K562 (cell line): ENCODE measurements around the gene CORO6. TPM values are rescaled to one million over a fixed set of nuclear protein-coding genes. Genes with fewer than 3 reads are reported as not detected.

ENCODE experiments used
- AFF1 ChIP-seq, 2 experiments: fragments of 450-650 bp; IDR thresholded peaks; 2 replicates each; pipeline ENCODE4 v1.6.1; 2018; ENCODE audit warnings: mild to moderate bottlenecking in 2 of 2, low read depth in 1 of 2; ENCODE audit not compliant: partially characterized antibody in 2 of 2
- CC2D1A ChIP-seq: fragments of 450-650 bp; IDR thresholded peaks from 2 replicates; pipeline ENCODE4 v1.6.1; 2017; ENCODE audit warnings: mild to moderate bottlenecking
- DMBX1 ChIP-seq: fragments of 250-450 bp; sonication (Bioruptor Pico); IDR thresholded peaks from 2 replicates; pipeline ENCODE4 v1.8.0; 2022; ENCODE audit warnings: inconsistent platforms, mild to moderate bottlenecking, moderate library complexity, borderline replicate concordance
- EGR1 ChIP-seq: fragments of 450-650 bp; conservative IDR thresholded peaks from 2 replicates; pipeline ENCODE4 v1.6.1; 2017; ENCODE audit warnings: mild to moderate bottlenecking
- MNT ChIP-seq, 2 experiments: fragments of 450-650 bp; conservative IDR thresholded peaks; 2 replicates each; pipeline ENCODE4 v1.6.1; 2017; ENCODE audit warnings: mild to moderate bottlenecking in 2 of 2, moderate library complexity in 2 of 2
- PBX2 ChIP-seq, 2 experiments: IDR thresholded peaks in 1 of 2; conservative IDR thresholded peaks in 1 of 2; 2 replicates each; pipeline ENCODE4 v1.6.1; 2016; ENCODE audit warnings: low read depth in 2 of 2, mild to moderate bottlenecking in 1 of 2, missing compliant biosample characterization in 1 of 2, missing genetic modification characterization in 1 of 2, moderate library complexity in 1 of 2
- RBM34 ChIP-seq: fragments of 200-400 bp; formaldehyde crosslinking; IDR thresholded peaks from 2 replicates; pipeline ENCODE4 v1.6.1; 2018; ENCODE audit warnings: low read length, borderline replicate concordance; ENCODE audit not compliant: insufficient read depth
- SMAD2 ChIP-seq: fragments of 150-350 bp; IDR thresholded peaks from 2 replicates; pipeline ENCODE4 v1.6.1; 2014; ENCODE audit warnings: low read depth, mild to moderate bottlenecking, low read length
- ZBTB5 ChIP-seq: fragments of 450-650 bp; IDR thresholded peaks from 2 replicates; pipeline ENCODE4 v1.6.1; 2017; ENCODE audit warnings: antibody characterized with exemption
- ZHX1 ChIP-seq: fragments of 150-350 bp; conservative IDR thresholded peaks from 2 replicates; pipeline ENCODE4 v1.6.1; 2014; ENCODE audit warnings: low read length
- ZNF311 ChIP-seq: fragments of 250-450 bp; sonication (Bioruptor Pico); IDR thresholded peaks from 2 replicates; pipeline ENCODE4 v1.4.0; 2020; ENCODE audit warnings: mild to moderate bottlenecking, moderate library complexity
- polyA plus RNA-seq, 8 experiments: library from polyadenylated mRNA; depleted of rRNA in 4 of 8; stranded (reverse) in 5 of 8; unstranded in 3 of 8; fragments of >200 nt; fragmentation: Nextera tagmentation in 2 of 8; fragmentation: Illumina TruSeq in 1 of 8; extraction: Ambion mirVana in 2 of 8; extraction: Trizol in 1 of 8; gene quantifications; 2 replicates each; pipeline versions ENCODE4 v1.2.1 to v1.2.3, GENCODE V29; 2011 to 2014; ENCODE audit warnings: inconsistent platforms in 1 of 8, missing spikeins in 1 of 8
- total RNA-seq, 7 experiments: library from RNA; depleted of rRNA in 6 of 7; stranded (reverse); fragments of >200 nt in 6 of 7; fragmentation: Illumina TruSeq in 2 of 7; extraction: Trizol in 2 of 7; gene quantifications; 2 replicates each; pipeline versions ENCODE4 v1.2.1 to v1.2.3, GENCODE V29; 2011 to 2021; ENCODE audit warnings: low replicate concordance in 1 of 7

Gene CORO6
- total and polyA plus RNA-seq, 9 of the 15 experiments (the other 6 are each of a cell fraction or from before 2014, with no cell fraction given): 0.04 to 11.9 (median 2.4) TPM

- TF ChIP-seq PBX2 (CRISPR knock-in tag; IDR thresholded peaks at IDR 0.05; ENCODE audit: low read depth): no peak
- no peak for TF ChIP-seq PBX2 (tag; conservative IDR thresholded peaks at IDR 0.05; ENCODE audit: low read depth)
- TF ChIP-seq EGR1: 0 out of 2 replicates have a peak, but pooled peaks have one; percentile 30
- no peak for TF ChIP-seq DMBX1 (CRISPR knock-in tag)
- TF ChIP-seq ZNF311 (CRISPR knock-in tag): no peak
- no peak for TF ChIP-seq AFF1 (IDR thresholded peaks at IDR 0.05; ENCODE audit: low read depth in 1 of 2, partially characterized antibody in 2 of 2)
- peak; percentile 88 to 93 for TF ChIP-seq MNT (conservative IDR thresholded peaks at IDR 0.05)
- TF ChIP-seq ZBTB5: no peak
- TF ChIP-seq RBM34: no peak
- 0 out of 2 replicates have a peak, but pooled peaks have one; percentile 11 for TF ChIP-seq CC2D1A
- no peak for TF ChIP-seq SMAD2
- TF ChIP-seq ZHX1: 0 out of 2 replicates have a peak, but pooled peaks have one; percentile 61
Measured at GRCh38 chr17:29591146-29591736, 31.5 kb downstream of the CORO6 start (continued).
